ENCODE measurements around the gene FOCAD.

The FOCAD gene

DNA sequence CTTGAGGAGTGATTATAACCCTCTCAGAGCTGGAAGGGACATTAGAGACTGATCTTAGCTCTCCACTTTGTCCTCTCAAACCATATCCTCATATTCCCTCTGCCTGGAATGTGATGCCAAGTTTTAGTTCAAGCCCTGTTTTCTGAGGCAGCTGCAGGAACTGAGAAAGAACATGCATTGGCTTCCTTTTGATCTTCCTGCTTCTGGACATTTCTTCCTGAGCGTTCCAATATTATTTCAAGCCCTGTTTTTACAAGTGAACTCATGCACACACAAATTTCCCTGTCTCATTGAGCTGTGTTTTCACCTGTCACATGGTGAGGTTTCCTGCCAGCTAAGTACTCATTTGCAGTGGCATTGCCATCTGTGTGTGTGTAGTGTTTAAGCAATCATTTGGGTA is 17.0 kb downstream of the FOCAD start:
- Histone ChIP-seq H3F3A (ENCODE audit: control insufficient read depth, insufficient read depth) (no peaks in the 10 kb centered on the region), H3K27ac (ENCODE audit: low read depth, low read length) (no peak overlapping the region), H3K9me2 (replicated peaks; ENCODE audit: control insufficient read depth, low read length) (no peaks in the 10 kb centered on the region), H3K79me2 (ENCODE audit: control insufficient read depth, low read length) (no peaks in the 10 kb centered on the region), H3K4me3 (ENCODE audit: low read length) (no peak overlapping the region), H3K27me3 (ENCODE audit: control insufficient read depth, low read length) (no peaks in the 10 kb centered on the region), H3K4me2 (ENCODE audit: low read length) (no peak overlapping the region), H3K4me1 (ENCODE audit: control insufficient read depth, low read length) (no peaks in the 10 kb centered on the region), H4K20me1 (ENCODE audit: control insufficient read depth, insufficient read depth, low read depth, low read length) (no peaks in the 10 kb centered on the region), H3K9me3 (ENCODE audit: control insufficient read depth, insufficient read depth, low read length) (no peaks in the 10 kb centered on the region), H3K36me3 (ENCODE audit: control insufficient read depth, low read length) (no peaks in the 10 kb centered on the region)
- TF ChIP-seq EZH2phosphoT487 (IDR thresholded peaks at IDR 0.05; ENCODE audit: borderline replicate concordance, low read length): no peak
- TF ChIP-seq, protein P1, sequence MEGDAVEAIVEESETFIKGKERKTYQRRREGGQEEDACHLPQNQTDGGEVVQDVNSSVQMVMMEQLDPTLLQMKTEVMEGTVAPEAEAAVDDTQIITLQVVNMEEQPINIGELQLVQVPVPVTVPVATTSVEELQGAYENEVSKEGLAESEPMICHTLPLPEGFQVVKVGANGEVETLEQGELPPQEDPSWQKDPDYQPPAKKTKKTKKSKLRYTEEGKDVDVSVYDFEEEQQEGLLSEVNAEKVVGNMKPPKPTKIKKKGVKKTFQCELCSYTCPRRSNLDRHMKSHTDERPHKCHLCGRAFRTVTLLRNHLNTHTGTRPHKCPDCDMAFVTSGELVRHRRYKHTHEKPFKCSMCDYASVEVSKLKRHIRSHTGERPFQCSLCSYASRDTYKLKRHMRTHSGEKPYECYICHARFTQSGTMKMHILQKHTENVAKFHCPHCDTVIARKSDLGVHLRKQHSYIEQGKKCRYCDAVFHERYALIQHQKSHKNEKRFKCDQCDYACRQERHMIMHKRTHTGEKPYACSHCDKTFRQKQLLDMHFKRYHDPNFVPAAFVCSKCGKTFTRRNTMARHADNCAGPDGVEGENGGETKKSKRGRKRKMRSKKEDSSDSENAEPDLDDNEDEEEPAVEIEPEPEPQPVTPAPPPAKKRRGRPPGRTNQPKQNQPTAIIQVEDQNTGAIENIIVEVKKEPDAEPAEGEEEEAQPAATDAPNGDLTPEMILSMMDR (IDR thresholded peaks at IDR 0.05; ENCODE audit: low read depth, low read length, poor library complexity, severe bottlenecking): no peak

DNA sequence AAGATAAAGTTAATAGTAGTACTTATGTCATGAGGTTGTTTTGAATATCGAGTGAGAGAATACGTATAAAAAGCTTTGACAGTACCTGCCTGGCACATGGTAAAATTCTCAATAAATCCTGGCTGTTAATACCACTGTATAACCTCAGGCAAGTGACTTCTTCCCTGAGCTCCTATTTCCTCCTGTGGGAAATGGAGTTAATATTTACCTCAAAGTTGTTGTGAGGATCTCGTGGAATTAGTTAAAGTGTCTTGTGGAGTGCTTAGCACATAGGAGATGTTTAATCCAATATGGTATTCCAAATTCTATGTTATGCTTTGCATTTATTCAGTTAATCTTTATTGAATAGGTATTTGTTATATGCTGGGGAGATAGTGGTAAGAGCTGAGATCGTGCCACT is 18.5 kb downstream of the FOCAD start:
- no peaks in the 10 kb centered on the region for H4K20me1 ChIP-seq (ENCODE audit: control insufficient read depth, insufficient read depth, low read depth, low read length)

DNA sequence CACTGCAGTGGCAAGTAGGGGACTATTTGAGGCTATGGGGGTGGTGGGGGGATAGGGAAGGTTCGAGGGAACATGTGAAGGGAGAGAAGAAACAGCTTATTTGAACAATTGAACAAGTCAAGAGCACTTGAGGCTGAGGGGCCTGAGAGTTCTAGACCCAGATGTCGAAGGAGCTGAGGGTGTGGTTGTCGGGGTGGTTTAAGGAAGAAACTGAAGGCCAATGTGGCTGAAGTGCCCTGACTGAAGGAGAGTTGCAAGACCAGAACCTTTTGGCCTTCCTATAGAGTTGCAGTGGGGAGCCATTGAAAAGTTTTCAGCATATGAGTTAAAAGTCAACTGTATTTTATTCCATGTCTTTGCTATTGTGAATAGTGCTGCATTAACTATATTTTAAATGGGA is 19.1 kb downstream of the FOCAD start:
- Histone ChIP-seq H3K79me2 (ENCODE audit: control insufficient read depth, low read length) (no peaks in the 10 kb centered on the region), H3K4me2 (ENCODE audit: low read length) (no peak overlapping the region), H4K20me1 (ENCODE audit: control insufficient read depth, insufficient read depth, low read depth, low read length) (no peaks in the 10 kb centered on the region), H3K4me3 (ENCODE audit: low read length) (no peak overlapping the region), H3K27ac (ENCODE audit: low read depth, low read length) (no peak overlapping the region), H3K9me2 (replicated peaks; ENCODE audit: control insufficient read depth, low read length) (no peaks in the 10 kb centered on the region), H3K36me3 (ENCODE audit: control insufficient read depth, low read length) (no peaks in the 10 kb centered on the region), H3K9me3 (ENCODE audit: control insufficient read depth, insufficient read depth, low read length) (no peaks in the 10 kb centered on the region), H3F3A (ENCODE audit: control insufficient read depth, insufficient read depth) (no peaks in the 10 kb centered on the region), H3K27me3 (ENCODE audit: control insufficient read depth, low read length) (no peaks in the 10 kb centered on the region), H3K4me1 (ENCODE audit: control insufficient read depth, low read length) (no peaks in the 10 kb centered on the region)
- TF ChIP-seq, protein P1 (IDR thresholded peaks at IDR 0.05; ENCODE audit: low read depth, low read length, poor library complexity, severe bottlenecking): no peak
- TF ChIP-seq EZH2phosphoT487 (IDR thresholded peaks at IDR 0.05; ENCODE audit: borderline replicate concordance, low read length): no peak

More for the DNA sequence above, 18.5 kb downstream of the FOCAD start:
- no peak overlapping the region for H3K4me3 ChIP-seq (ENCODE audit: low read length)
- TF ChIP-seq, protein P1 (IDR thresholded peaks at IDR 0.05; ENCODE audit: low read depth, low read length, poor library complexity, severe bottlenecking): no peak
- no peak for TF ChIP-seq EZH2phosphoT487 (IDR thresholded peaks at IDR 0.05; ENCODE audit: borderline replicate concordance, low read length)
- H3K4me2 ChIP-seq (ENCODE audit: low read length): no peak overlapping the region
- no peaks in the 10 kb centered on the region for H3K79me2 ChIP-seq (ENCODE audit: control insufficient read depth, low read length)
- H3K27ac ChIP-seq (ENCODE audit: low read depth, low read length): no peak overlapping the region
- no peaks in the 10 kb centered on the region for H3K27me3 ChIP-seq (ENCODE audit: control insufficient read depth, low read length)
- H3K9me2 ChIP-seq (replicated peaks; ENCODE audit: control insufficient read depth, low read length): no peaks in the 10 kb centered on the region
- no peaks in the 10 kb centered on the region for H3K4me1 ChIP-seq (ENCODE audit: control insufficient read depth, low read length)
- no peaks in the 10 kb centered on the region for H3F3A ChIP-seq (ENCODE audit: control insufficient read depth, insufficient read depth)
- H3K9me3 ChIP-seq (ENCODE audit: control insufficient read depth, insufficient read depth, low read length): no peaks in the 10 kb centered on the region
- no peaks in the 10 kb centered on the region for H3K36me3 ChIP-seq (ENCODE audit: control insufficient read depth, low read length)

DNA sequence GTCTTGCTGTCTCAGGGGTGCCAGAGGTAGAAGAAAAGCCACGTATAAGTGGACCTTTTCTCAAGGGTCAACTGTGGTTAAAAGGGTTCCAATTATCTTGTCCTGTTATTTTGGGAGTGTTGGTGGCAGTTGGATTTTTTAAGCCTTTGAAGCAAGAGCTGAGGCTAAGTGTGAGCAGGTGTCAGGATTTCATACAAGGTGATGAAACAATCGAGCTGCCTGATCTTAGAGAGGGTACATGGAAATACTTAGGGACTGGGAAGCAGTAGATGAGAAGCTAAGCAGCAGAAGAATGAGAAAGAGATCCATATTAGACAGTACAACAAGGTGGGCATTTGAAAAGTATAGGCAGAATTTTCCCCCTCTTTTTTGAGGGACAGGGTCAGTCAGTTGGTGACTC is 23.6 kb downstream of the FOCAD start:
- no peak overlapping the region for H3K4me2 ChIP-seq (ENCODE audit: low read length)

More for the DNA sequence above, 23.6 kb downstream of the FOCAD start:
- TF ChIP-seq EZH2phosphoT487 (IDR thresholded peaks at IDR 0.05; ENCODE audit: borderline replicate concordance, low read length): no peak
- TF ChIP-seq, protein P1 (IDR thresholded peaks at IDR 0.05; ENCODE audit: low read depth, low read length, poor library complexity, severe bottlenecking): no peak
- Histone ChIP-seq H3K9me2 (replicated peaks; ENCODE audit: control insufficient read depth, low read length) (no peaks in the 10 kb centered on the region), H3F3A (ENCODE audit: control insufficient read depth, insufficient read depth) (no peaks in the 10 kb centered on the region), H3K9me3 (ENCODE audit: control insufficient read depth, insufficient read depth, low read length) (no peaks in the 10 kb centered on the region), H3K27me3 (ENCODE audit: control insufficient read depth, low read length) (no peaks in the 10 kb centered on the region), H3K36me3 (ENCODE audit: control insufficient read depth, low read length) (no peaks in the 10 kb centered on the region), H3K27ac (ENCODE audit: low read depth, low read length) (no peak overlapping the region), H4K20me1 (ENCODE audit: control insufficient read depth, insufficient read depth, low read depth, low read length) (no peaks in the 10 kb centered on the region), H3K79me2 (ENCODE audit: control insufficient read depth, low read length) (no peaks in the 10 kb centered on the region; the same call in 1 of the 2 replicates), H3K4me3 (ENCODE audit: low read length) (no peak overlapping the region), H3K4me1 (ENCODE audit: control insufficient read depth, low read length) (no peaks in the 10 kb centered on the region)

Measured in DOHH2 (cell line).